HG02852 (cell line): ENCODE measurements around the gene OR1L1.

Experiments used
- ATAC-seq: cut with Tn5 transposase; IDR thresholded peaks from one replicate; pipeline ENCODE4 v1.9.1; 2021; ENCODE audit warnings: mild to moderate bottlenecking, moderate library complexity; ENCODE audit not compliant: unreplicated experiment

The OR1L1 gene

GRCh38 chr9:122661416-122661815, at the start of gene OR1L1:
TSS of gene OR1L1 (plus strand) at chr9:122661716. CDS start at chr9:122661716, 0 bp downstream.
- ATAC-seq, result no peak

- ATAC-seq, result no peak
Observed at GRCh38 chr9:122614362-122614761, 47.2 kb upstream of the OR1L1 start, which contains the start of gene OR1Q1. TSS of gene OR1Q1 (plus strand) at chr9:122614738. CDS start at chr9:122614738, 0 bp downstream.

GRCh38 chr9:122619996-122620395, 41.5 kb upstream of the OR1L1 start:
- ATAC-seq, result no peak

DNA sequence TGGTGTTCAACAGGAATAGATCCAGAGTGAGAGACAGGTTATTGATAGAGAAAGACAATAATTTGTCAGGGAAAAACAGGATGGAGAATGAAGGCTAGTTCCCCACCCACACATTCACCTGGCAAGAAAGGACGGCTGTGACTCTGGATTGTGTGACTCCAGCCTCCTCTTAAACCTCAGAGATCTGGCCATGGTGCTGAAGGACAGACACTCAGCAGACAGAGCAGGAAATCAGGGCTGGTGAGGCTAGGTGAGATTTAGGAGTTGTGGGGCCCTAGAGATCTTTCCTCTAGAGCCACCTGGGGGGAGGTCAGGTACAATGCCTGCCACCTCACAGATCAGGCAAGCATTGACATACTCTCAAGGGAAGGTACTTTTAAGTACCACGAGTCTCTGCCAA, 19.3 kb upstream of the OR1L1 start:
- no peak for ATAC-seq

DNA sequence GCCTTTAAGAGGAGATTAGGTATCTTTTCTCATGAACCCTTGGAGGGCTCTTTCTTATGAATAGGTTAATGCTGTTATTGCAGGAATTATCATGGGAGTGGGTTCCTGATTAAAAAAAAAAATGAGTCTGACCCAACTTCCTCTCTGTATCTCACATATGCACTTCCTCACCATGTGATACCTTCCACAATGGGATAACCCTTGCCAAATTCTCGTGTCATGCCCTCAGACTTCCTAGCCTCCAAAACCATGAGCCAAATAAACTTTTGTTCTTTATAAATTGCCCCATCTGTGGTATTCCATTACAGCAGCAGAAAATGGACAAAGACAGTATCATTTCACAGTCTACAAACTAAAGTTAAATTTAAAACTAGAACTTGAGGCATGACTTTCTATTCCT, 5.1 kb upstream of the OR1L1 start:
- no peak for ATAC-seq

- no peak for ATAC-seq
Observed at GRCh38 chr9:122657527-122657926, 4.0 kb upstream of the OR1L1 start, which contains the start of gene OR1B1. TSS of gene OR1B1 (minus strand) at chr9:122657627.

- ATAC-seq, result no peak
Observed at GRCh38 chr9:122672481-122672880, 11.0 kb downstream of the OR1L1 start.

GRCh38 chr9:122684851-122685250, 23.3 kb downstream of the OR1L1 start:
- ATAC-seq, result no peak

- ATAC-seq, result no peak
Observed at GRCh38 chr9:122695696-122696095, 34.2 kb downstream of the OR1L1 start.
